ENCODE measurements around the gene EXOSC10.

DNA sequence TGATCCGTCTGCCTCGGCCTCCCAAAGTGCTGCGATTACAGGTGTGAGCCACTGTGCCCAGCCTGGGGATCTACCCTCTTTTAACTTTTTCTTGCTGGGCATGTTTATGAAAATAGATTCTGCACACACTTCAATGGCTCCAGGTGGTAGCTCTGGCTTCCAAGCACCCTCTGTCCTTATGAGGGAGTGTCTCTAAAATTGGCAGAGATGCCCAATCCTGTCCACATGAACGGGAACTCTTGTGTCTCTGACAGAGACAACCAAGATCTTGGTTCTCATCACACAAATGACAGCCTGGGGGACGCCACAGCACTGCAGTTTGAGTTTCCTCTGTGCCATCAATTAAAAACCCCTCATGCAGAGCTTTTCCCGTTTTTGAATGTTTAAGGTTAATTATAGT, 46.1 kb upstream of the EXOSC10 start:
- TF ChIP-seq EZH2 (IDR thresholded peaks at IDR 0.05; ENCODE audit: low read depth): no peak
- TF ChIP-seq, protein P1, sequence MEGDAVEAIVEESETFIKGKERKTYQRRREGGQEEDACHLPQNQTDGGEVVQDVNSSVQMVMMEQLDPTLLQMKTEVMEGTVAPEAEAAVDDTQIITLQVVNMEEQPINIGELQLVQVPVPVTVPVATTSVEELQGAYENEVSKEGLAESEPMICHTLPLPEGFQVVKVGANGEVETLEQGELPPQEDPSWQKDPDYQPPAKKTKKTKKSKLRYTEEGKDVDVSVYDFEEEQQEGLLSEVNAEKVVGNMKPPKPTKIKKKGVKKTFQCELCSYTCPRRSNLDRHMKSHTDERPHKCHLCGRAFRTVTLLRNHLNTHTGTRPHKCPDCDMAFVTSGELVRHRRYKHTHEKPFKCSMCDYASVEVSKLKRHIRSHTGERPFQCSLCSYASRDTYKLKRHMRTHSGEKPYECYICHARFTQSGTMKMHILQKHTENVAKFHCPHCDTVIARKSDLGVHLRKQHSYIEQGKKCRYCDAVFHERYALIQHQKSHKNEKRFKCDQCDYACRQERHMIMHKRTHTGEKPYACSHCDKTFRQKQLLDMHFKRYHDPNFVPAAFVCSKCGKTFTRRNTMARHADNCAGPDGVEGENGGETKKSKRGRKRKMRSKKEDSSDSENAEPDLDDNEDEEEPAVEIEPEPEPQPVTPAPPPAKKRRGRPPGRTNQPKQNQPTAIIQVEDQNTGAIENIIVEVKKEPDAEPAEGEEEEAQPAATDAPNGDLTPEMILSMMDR (conservative IDR thresholded peaks at IDR 0.05): no peak

All from PC-9 (cell line).